Brain microvascular endothelial cell (primary cell): ENCODE data around the gene HYAL3.
"Not testable (repeated sequence)": the region's sequence is repeated elsewhere in the genome, so short reads cannot be mapped to it uniquely, and the experiment has no call there.

Experiments used
- DNase-seq: peaks from one replicate; pipeline ENCODE4 v3.0.0-alpha.2; 2020
- H3K27ac ChIP-seq: fragments of 250-450 bp; sonication (Bioruptor Pico); 2 replicates; pipeline ENCODE4 v1.5.1; 2020; ENCODE audit warnings: mild to moderate bottlenecking, moderate library complexity
- H3K27me3 ChIP-seq: fragments of 250-450 bp; sonication (Bioruptor Pico); replicated peaks from 2 replicates; pipeline ENCODE4 v1.5.1; 2020; ENCODE audit warnings: mild to moderate bottlenecking
- H3K36me3 ChIP-seq: fragments of 250-450 bp; sonication (Bioruptor Pico); replicated peaks from 2 replicates; pipeline ENCODE4 v1.5.1; 2020; ENCODE audit warnings: mild to moderate bottlenecking
- H3K4me3 ChIP-seq: 2 replicates; pipeline ENCODE4 v1.5.1; 2011; ENCODE audit warnings: low read depth, mild to moderate bottlenecking, control low read depth, low read length, moderate library complexity
- in situ Hi-C: cut with HindIII; loops from 2 replicates; pipeline ENCODE4 v1.10.0; 2017; ENCODE audit warnings: low sequenced_read_pairs, low pct_ligation_motif_present
- TF ChIP-seq, protein P1 (sequence below): IDR thresholded peaks from 2 replicates; pipeline ENCODE4 v1.5.1; 2011; ENCODE audit warnings: low read depth, mild to moderate bottlenecking, moderate library complexity, low read length, control low read depth, inconsistent platforms; ENCODE audit errors: missing control alignments

The HYAL3 gene

DNA sequence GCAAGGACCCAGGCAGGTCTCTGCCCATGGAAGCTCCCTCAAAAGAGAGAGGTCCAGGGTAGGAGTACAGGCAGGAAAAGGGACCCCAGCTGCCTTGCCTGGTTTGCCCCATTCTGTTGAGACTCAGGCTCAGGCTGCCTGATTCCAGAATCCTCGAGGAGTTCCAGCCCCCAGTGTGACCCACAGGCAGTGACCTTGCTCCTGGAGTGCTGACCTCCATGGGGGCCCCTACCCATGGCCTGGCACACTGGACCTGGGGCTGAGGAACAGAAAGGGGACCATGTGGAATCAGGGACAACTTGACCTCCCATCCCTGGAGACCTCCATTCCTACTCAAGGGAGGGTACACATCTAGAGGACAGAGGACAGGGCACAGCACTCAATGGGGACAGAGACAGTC lies 33.6 kb downstream of the HYAL3 start:
- Histone ChIP-seq H3K36me3 (no peaks in the 10 kb centered on the region), H3K27me3 (no peaks in the 10 kb centered on the region), H3K27ac (no peak overlapping the region), H3K4me3 (no peak overlapping the region)
- in situ Hi-C loops, result no loop called here
- DNase-seq, result no peak
- TF ChIP-seq, protein P1, sequence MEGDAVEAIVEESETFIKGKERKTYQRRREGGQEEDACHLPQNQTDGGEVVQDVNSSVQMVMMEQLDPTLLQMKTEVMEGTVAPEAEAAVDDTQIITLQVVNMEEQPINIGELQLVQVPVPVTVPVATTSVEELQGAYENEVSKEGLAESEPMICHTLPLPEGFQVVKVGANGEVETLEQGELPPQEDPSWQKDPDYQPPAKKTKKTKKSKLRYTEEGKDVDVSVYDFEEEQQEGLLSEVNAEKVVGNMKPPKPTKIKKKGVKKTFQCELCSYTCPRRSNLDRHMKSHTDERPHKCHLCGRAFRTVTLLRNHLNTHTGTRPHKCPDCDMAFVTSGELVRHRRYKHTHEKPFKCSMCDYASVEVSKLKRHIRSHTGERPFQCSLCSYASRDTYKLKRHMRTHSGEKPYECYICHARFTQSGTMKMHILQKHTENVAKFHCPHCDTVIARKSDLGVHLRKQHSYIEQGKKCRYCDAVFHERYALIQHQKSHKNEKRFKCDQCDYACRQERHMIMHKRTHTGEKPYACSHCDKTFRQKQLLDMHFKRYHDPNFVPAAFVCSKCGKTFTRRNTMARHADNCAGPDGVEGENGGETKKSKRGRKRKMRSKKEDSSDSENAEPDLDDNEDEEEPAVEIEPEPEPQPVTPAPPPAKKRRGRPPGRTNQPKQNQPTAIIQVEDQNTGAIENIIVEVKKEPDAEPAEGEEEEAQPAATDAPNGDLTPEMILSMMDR, result no peak

DNA sequence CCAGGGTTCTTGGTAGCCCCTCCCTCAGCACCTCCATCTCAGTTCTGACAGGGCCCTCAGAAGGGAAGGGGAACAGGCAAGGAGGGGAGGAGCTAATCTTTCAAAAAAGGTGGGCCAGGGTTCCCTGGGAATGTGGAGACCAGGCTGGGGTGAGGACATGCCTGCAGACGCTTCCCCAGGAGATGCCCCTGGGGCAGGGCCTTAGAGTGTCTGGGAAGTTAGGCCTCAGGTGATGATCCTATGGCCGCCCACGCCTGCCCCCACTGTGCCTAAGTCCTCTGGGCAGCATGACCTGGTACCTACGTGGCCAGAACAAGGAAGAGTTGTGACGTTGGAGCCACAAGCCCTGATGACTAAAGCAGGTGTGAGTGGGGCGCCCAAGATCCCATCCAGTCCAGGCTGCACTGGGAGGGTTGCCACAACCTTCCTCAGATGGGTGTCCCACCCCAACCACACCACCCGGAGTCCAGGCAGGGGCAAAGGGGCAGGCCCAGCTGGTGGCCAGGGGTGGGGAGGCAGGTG lies 34.2 kb downstream of the HYAL3 start:
- in situ Hi-C loops, result no loop called here
- no peak for DNase-seq
- Histone ChIP-seq H3K36me3 (no peaks in the 10 kb centered on the region), H3K27me3 (no peaks in the 10 kb centered on the region), H3K27ac (no peak overlapping the region), H3K4me3 (no peak overlapping the region)
- TF ChIP-seq, protein P1, result no peak

DNA sequence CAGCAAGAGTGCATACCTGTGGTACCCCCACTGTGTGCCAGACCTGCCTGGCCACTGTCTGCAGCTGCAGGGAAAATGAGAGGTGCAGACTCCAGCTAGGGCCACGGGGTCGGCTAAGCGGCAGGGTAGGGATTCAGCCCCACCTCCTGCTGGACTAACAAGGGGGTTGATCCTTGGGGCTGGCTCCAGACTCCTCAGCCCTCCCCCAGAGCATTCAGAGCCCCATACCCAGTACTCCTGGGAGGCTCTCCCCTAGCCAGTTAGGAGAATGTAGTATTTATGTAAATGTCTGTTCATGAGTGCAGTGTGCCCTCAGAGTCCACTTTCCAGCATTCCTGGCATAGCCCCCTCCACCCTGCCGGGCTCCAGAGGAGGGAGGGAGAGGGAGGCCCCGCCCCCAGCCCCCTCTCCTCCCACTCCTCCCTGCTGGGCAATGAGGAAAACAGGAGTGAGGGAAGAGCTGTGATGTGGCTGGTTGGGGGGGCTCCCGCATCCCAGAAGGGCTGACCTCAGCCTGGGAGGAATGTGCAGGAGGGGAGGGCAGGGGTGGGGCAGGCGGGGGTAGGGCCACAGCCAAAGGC lies 34.7 kb downstream of the HYAL3 start:
- TF ChIP-seq, protein P1, result no peak
- peaks cover 2% of the 10 kb centered on the region for H3K36me3 ChIP-seq
- H3K27me3 ChIP-seq, result no peaks in the 10 kb centered on the region
- H3K27ac ChIP-seq, result no peak overlapping the region
- peak; percentile 69 for DNase-seq
- H3K4me3 ChIP-seq, result no peak overlapping the region
- in situ Hi-C loops, result no loop called here

DNA sequence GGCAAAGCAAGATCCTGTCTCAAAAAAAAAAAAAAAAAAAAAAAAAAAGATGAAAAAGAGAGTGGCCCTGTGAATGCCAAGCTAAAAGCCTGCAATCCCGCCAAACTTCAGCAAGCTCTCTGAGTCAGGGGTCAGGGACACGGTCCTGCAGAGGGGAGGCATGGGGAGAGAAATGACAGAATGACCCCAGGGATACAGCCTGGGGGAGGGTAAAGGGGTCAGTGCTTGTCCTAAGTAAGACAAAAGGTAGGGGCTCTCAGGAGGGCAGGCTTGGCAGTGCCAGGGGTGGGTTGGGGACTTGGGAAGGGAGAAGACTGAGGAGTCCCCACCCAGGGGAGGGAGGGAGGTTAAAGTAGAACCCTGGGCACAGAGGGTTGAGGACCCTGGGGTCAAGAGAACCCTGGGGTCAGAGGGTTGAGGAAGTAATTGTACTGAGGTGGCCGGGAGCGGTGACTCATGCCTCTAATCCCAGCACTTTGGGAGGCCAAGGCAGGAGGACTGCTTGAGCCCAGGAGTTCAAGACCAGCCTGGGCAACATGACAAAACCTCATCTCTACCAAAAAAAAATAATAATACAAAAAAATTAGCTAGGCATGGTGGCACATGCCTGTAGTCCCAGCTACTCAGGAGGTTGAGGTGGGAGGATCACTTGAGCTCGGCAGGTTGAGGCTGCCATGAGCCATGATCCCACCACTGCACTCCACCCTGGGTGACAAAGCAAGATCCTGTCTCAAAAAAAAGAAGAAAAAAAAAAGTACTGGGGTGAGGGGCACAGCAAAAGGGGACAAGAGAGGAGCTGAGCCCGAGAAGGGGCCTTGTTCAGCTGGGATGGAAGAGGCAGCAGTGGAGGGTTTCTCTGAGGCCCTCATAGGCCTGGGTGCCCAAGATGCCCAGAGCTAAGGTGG lies 35.5 kb downstream of the HYAL3 start:
- TF ChIP-seq, protein P1, result no peak
- Histone ChIP-seq H3K36me3 (peaks cover 7% of the 10 kb centered on the region), H3K4me3 (no peak overlapping the region), H3K27ac (no peak overlapping the region), H3K27me3 (no peaks in the 10 kb centered on the region)
- in situ Hi-C loops, result no loop called here
- DNase-seq, result no peak

DNA sequence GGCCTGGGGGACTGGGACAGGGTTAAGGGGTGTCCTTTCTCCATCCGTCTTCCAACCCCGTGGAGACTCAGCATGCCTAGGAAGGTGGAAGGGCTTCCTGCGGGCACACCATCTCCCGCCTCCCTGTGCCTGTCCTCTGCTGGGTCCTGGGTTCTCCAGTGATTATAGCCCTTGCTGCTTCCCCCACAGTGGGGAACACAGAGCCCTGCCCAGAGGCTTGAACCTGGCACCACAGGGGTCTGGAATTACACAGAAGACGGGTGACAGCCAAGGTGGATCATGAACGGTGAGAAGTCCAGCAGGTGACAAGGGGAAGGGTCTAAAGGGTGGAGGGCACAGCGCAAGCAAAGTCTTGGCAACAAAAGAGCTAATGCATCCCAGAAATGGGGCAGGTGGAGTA lies 36.4 kb downstream of the HYAL3 start:
- TF ChIP-seq, protein P1, result no peak
- H3K27me3 ChIP-seq, result no peaks in the 10 kb centered on the region
- in situ Hi-C loops, result no loop called here
- no peak overlapping the region for H3K4me3 ChIP-seq
- DNase-seq, result no peak
- no peak overlapping the region for H3K27ac ChIP-seq
- peaks cover 15% of the 10 kb centered on the region for H3K36me3 ChIP-seq

DNA sequence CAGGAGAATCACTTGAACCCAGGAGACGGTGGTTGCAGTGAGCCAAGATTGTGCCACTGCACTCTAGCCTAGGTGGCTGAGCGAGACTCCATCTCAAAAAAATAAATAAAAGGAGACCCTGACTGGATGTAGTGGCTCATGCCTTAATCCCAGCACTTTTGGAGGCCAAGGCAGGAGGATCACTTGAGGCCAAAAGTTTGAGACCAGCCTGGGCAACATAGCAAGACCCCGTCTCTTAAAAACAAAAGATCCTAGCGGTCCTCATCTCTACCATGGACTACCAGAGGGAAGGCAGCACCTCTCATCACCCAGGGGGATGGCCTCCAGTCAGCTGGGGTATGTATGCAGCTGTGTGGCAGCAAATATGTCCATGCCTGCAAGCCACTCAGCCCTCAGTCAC lies 37.0 kb downstream of the HYAL3 start:
- H3K4me3 ChIP-seq, DNase-seq, in situ Hi-C loops, H3K27me3 ChIP-seq, H3K27ac ChIP-seq: not testable (repeated sequence)
- H3K36me3 ChIP-seq, result peaks cover 18% of the 10 kb centered on the region
